Central memory CD8-positive, alpha-beta T cell (primary cell): ENCODE data around the gene NKAIN2.

Source experiments
- ATAC-seq: fragments of 150-1000 bp; cut with Tn5 transposase; replicated peaks from 2 replicates; pipeline ENCODE4 v1.10.0; 2022; ENCODE audit warnings: mild to moderate bottlenecking, moderate FRiP score, moderate number of reproducible peaks; ENCODE audit not compliant: poor library complexity, severe bottlenecking; ENCODE audit errors: extremely low read depth
- DNase-seq, 2 donors: peaks; one replicate each; pipeline ENCODE4 v3.0.0; 2021; ENCODE audit warnings: low spot score in 2 of 2
- H3K27ac Mint-ChIP-seq: one replicate; pipeline ENCODE4 v1.8.0; 2022; ENCODE audit warnings: low read depth, mild to moderate bottlenecking, moderate library complexity, mixed read lengths
- H3K27me3 Mint-ChIP-seq: one replicate; pipeline ENCODE4 v1.8.0; 2022; ENCODE audit warnings: mixed read lengths
- H3K36me3 Mint-ChIP-seq: one replicate; pipeline ENCODE4 v1.8.0; 2022; ENCODE audit warnings: mild to moderate bottlenecking, moderate library complexity, mixed read lengths; ENCODE audit not compliant: insufficient read depth
- H3K4me1 Mint-ChIP-seq: one replicate; pipeline ENCODE4 v1.8.0; 2022; ENCODE audit warnings: mixed read lengths
- H3K4me3 Mint-ChIP-seq: one replicate; pipeline ENCODE4 v1.8.0; 2022; ENCODE audit warnings: mild to moderate bottlenecking, moderate library complexity, mixed read lengths
- H3K9me3 Mint-ChIP-seq: one replicate; pipeline ENCODE4 v1.8.0; 2022; ENCODE audit warnings: mixed read lengths

The NKAIN2 gene

GRCh38 chr6:124797224-124797623 is 993.6 kb downstream of the NKAIN2 start:
- H3K4me1 Mint-ChIP-seq: no peaks in the 10 kb centered on the region
- no peak for ATAC-seq
- no peak for DNase-seq
- H3K9me3 Mint-ChIP-seq: peaks cover 6% of the 10 kb centered on the region
- no peak overlapping the region for H3K27ac Mint-ChIP-seq
- H3K36me3 Mint-ChIP-seq: peaks cover 2% of the 10 kb centered on the region
- H3K27me3 Mint-ChIP-seq: no peaks in the 10 kb centered on the region
- no peak overlapping the region for H3K4me3 Mint-ChIP-seq

DNA sequence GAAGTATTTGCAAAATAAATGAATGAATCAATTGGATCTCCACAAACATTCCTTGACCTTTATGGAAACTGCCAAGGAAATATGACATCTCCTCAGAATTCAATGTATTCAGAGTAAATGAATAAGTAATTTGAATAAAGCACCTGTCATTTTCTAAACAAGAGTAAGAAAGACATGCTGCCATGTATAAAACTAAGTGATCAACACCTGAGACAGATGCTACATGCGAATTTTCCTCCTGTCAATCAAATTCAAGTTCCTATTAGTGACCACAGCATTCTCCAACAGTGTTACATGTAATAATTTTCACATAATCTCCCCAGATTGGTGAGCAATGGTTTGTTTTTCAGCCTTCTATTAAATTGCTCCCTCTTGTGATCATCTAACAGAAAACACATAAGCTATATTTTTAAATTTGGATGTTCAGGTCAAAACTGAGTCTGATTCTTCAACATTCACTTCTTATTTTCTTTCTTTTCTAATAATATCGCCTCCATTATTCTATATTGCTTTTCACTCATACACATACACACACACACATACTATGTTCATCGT is 995.4 kb downstream of the NKAIN2 start:
- no peaks in the 10 kb centered on the region for H3K36me3 Mint-ChIP-seq
- no peaks in the 10 kb centered on the region for H3K9me3 Mint-ChIP-seq
- DNase-seq (no peak), ATAC-seq (no peak)
- no peak overlapping the region for H3K27ac Mint-ChIP-seq
- H3K4me1 Mint-ChIP-seq: no peaks in the 10 kb centered on the region
- no peaks in the 10 kb centered on the region for H3K27me3 Mint-ChIP-seq
- H3K4me3 Mint-ChIP-seq: no peak overlapping the region

- Mint-ChIP-seq H3K4me3 (no peak overlapping the region), H3K36me3 (no peaks in the 10 kb centered on the region), H3K9me3 (no peaks in the 10 kb centered on the region), H3K4me1 (no peaks in the 10 kb centered on the region), H3K27ac (no peak overlapping the region), H3K27me3 (no peaks in the 10 kb centered on the region)
- no peak for ATAC-seq
- DNase-seq: no peak
Observed at GRCh38 chr6:124799638-124800037, 996.0 kb downstream of the NKAIN2 start.

DNA sequence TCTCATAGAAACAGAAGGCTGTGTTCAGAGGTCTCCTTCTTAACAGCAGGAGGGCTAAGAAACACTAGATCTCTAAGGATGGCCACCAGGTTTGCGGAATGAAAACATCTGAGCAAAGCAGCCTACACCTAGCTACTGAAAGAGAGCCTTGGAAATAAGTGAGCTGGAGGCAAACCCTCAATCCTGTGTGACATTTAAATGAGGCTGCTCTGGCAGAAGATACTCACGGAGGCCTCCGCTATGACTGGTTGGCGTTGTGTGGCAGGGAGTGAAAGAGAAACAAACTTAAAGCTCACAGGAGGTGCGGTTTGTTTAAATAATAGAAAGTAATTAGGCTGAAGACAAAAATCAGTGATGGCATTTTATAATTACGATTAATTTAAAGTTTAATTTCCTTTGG is 996.6 kb downstream of the NKAIN2 start:
- Mint-ChIP-seq H3K4me1 (no peaks in the 10 kb centered on the region), H3K36me3 (no peaks in the 10 kb centered on the region), H3K27ac (no peak overlapping the region), H3K4me3 (no peak overlapping the region), H3K27me3 (no peaks in the 10 kb centered on the region), H3K9me3 (no peaks in the 10 kb centered on the region)
- DNase-seq (no peak), ATAC-seq (no peak)

DNA sequence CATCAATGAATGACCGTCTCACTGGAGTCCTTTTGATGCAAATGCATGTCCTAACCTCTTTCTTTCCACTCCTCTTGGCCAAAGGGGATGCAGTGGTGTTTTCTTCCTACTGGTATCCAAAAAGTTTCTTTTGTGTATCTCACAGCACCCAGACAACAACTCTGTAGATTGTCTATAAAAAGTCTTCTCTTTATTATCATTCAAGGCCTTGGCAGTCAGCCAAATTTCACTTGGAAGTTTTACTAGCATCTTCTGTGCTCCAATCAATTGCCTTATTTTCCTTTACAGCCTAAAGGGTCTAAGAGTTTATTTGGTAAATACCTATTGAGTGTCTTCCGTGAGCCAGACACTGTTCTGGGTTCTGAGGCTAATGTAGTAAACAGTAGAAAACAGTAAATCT is 1008.4 kb downstream of the NKAIN2 start:
- Mint-ChIP-seq H3K9me3 (peaks cover 5% of the 10 kb centered on the region), H3K36me3 (no peaks in the 10 kb centered on the region), H3K4me3 (no peak overlapping the region), H3K4me1 (no peaks in the 10 kb centered on the region), H3K27me3 (no peaks in the 10 kb centered on the region), H3K27ac (no peak overlapping the region)
- ATAC-seq (no peak), DNase-seq (no peak)

DNA sequence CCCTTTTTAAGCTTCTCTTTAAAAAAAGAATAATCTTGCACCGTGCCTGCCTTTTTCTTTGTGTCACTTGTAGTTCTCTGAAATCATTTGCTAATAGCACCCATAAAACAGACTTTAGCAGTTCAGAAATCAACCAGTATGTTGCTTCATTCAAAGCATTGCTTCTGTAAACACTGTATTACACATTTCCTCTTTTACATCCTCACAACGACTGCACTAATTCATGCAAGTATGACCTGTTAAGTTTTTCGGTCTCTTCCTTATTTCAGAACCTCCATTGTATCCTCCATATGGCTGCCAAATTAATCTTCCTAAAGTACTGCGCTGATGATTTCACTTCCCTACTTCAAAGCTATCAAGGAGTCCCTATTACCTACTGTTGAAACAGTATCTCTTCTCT is 1015.7 kb downstream of the NKAIN2 start:
- Mint-ChIP-seq H3K4me1 (no peaks in the 10 kb centered on the region), H3K9me3 (peaks cover 7% of the 10 kb centered on the region), H3K27me3 (no peaks in the 10 kb centered on the region), H3K27ac (no peak overlapping the region), H3K4me3 (no peak overlapping the region), H3K36me3 (peaks cover 2% of the 10 kb centered on the region)
- no peak for ATAC-seq
- no peak for DNase-seq

DNA sequence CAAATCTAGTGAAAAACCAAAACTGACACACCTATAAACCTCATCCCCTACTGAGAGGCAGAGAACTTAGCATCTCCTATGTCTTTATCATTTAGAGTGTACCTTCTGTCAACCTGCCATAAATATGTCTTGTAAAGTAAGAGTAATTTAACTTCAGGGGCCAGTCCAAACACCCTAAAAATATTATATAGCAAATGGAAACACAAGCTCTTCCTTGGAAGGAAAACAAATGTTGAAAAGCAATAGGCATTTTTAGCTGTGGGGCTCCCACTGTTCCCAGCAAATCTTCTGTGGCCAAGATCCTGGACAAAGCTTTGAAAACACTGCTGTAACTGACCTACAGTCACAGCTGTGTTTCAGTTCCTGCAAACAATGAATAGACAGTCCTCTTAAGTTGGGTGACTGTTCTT is 1018.5 kb downstream of the NKAIN2 start:
- no peak overlapping the region for H3K4me3 Mint-ChIP-seq
- no peaks in the 10 kb centered on the region for H3K27me3 Mint-ChIP-seq
- DNase-seq: no peak
- H3K36me3 Mint-ChIP-seq: peaks cover 2% of the 10 kb centered on the region
- ATAC-seq: no peak
- H3K27ac Mint-ChIP-seq: no peak overlapping the region
- peaks cover 7% of the 10 kb centered on the region for H3K9me3 Mint-ChIP-seq
- no peaks in the 10 kb centered on the region for H3K4me1 Mint-ChIP-seq

GRCh38 chr6:124822721-124823120 is 1019.1 kb downstream of the NKAIN2 start:
- no peak overlapping the region for H3K4me3 Mint-ChIP-seq
- DNase-seq (no peak), ATAC-seq (no peak)
- peaks cover 7% of the 10 kb centered on the region for H3K9me3 Mint-ChIP-seq
- no peaks in the 10 kb centered on the region for H3K27me3 Mint-ChIP-seq
- no peak overlapping the region for H3K27ac Mint-ChIP-seq
- H3K4me1 Mint-ChIP-seq: no peaks in the 10 kb centered on the region
- peaks cover 2% of the 10 kb centered on the region for H3K36me3 Mint-ChIP-seq

DNA sequence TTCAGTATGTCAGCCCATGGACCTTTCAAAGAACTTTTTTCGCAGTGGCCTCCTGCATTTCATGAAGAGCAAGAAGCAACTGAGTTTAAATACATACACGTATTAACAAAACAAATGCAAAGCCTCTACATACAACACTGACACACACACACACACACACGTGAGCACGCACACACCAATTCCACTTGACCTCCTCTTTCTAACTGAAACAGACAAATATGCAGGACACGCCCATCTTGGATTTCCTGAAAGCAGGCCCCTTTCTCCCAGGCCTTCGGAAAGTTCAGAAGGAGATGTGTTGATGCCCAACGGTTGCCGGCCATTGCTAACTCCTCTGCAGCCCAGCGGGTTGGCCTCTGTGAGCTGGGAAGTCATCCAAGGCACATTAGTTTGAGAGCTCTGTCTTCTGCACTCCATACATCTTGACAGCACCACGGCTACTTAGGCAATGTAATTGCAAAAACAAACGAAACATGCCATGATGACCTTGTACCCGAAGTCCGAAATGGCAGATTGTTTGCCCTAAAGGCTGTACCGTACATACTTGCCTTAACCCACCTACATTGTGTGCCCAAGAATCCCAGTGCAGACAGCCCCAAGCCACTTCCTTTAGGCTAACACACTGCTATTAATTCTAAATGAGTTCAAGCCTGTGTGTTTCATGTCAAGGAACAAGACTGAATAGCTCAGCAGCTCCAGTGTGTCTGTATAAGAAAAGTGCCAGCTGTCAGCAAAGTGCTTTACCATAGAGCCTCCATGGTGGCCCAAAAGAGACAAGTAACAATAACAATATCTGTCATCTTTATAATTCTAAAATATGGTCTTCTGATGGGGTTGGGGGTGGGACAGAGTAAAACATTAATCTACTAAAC is 1019.8 kb downstream of the NKAIN2 start:
- H3K4me3 Mint-ChIP-seq: no peak overlapping the region
- H3K27me3 Mint-ChIP-seq: no peaks in the 10 kb centered on the region
- no peak overlapping the region for H3K27ac Mint-ChIP-seq
- ATAC-seq (no peak), DNase-seq (no peak)
- H3K4me1 Mint-ChIP-seq: no peaks in the 10 kb centered on the region
- peaks cover 2% of the 10 kb centered on the region for H3K36me3 Mint-ChIP-seq
- peaks cover 7% of the 10 kb centered on the region for H3K9me3 Mint-ChIP-seq

DNA sequence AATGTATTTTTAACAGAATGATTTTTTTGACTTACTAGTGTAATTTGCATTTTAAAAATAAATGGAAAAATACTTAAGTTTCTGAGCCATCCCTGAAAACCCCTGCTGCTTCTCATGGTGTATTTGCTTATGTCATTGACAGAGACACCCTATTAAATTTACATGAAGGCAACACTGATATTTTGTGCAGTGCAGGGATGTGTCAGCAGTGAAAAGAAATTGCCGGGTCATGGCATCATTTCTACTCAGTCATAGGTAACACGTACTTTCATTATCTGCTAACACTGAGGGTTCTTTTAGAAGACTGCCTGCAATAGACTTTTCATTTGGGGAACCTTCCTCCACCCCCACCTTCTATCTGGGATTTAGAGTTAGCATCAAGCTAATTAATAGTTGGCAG is 1021.9 kb downstream of the NKAIN2 start:
- Mint-ChIP-seq H3K9me3 (no peaks in the 10 kb centered on the region), H3K27ac (no peak overlapping the region), H3K4me1 (no peaks in the 10 kb centered on the region), H3K4me3 (no peak overlapping the region), H3K27me3 (no peaks in the 10 kb centered on the region), H3K36me3 (peaks cover 2% of the 10 kb centered on the region)
- DNase-seq (no peak), ATAC-seq (no peak)

GRCh38 chr6:124829822-124830221 is 1026.2 kb downstream of the NKAIN2 start:
- H3K9me3 Mint-ChIP-seq: no peaks in the 10 kb centered on the region
- H3K4me3 Mint-ChIP-seq: no peak overlapping the region
- H3K36me3 Mint-ChIP-seq: no peaks in the 10 kb centered on the region
- DNase-seq (no peak), ATAC-seq (no peak)
- no peaks in the 10 kb centered on the region for H3K4me1 Mint-ChIP-seq
- no peak overlapping the region for H3K27ac Mint-ChIP-seq
- no peaks in the 10 kb centered on the region for H3K27me3 Mint-ChIP-seq

- H3K27me3 Mint-ChIP-seq: no peaks in the 10 kb centered on the region
- H3K9me3 Mint-ChIP-seq: no peaks in the 10 kb centered on the region
- H3K4me1 Mint-ChIP-seq: no peaks in the 10 kb centered on the region
- H3K27ac Mint-ChIP-seq: no peak overlapping the region
- H3K4me3 Mint-ChIP-seq: no peak overlapping the region
- no peaks in the 10 kb centered on the region for H3K36me3 Mint-ChIP-seq
- DNase-seq (no peak), ATAC-seq (no peak)
Observed at GRCh38 chr6:124830506-124830905, 1026.8 kb downstream of the NKAIN2 start.

GRCh38 chr6:124854338-124854922 is 1050.8 kb downstream of the NKAIN2 start:
- no peak for DNase-seq
- Mint-ChIP-seq H3K36me3 (no peaks in the 10 kb centered on the region), H3K27ac (no peak overlapping the region), H3K4me1 (no peaks in the 10 kb centered on the region), H3K27me3 (no peaks in the 10 kb centered on the region), H3K9me3 (peaks cover 5% of the 10 kb centered on the region), H3K4me3 (no peak overlapping the region)
- no peak for ATAC-seq
